ENCODE measurements around the gene OGG1.
A peak's percentile ranks its signal among the peaks of the same experiment; 100 is the strongest.
"Not testable (repeated sequence)": the region's sequence is repeated elsewhere in the genome, so short reads cannot be mapped to it uniquely, and the experiment has no call there.

Gene OGG1

GRCh38 chr3:9768141-9768775 lies 18.5 kb downstream of the OGG1 start:
- DNase-seq, result no peak

- DNase-seq, result no peak
These were observed 19.3 kb downstream of the OGG1 start for GRCh38 chr3:9769012-9769411.

DNA sequence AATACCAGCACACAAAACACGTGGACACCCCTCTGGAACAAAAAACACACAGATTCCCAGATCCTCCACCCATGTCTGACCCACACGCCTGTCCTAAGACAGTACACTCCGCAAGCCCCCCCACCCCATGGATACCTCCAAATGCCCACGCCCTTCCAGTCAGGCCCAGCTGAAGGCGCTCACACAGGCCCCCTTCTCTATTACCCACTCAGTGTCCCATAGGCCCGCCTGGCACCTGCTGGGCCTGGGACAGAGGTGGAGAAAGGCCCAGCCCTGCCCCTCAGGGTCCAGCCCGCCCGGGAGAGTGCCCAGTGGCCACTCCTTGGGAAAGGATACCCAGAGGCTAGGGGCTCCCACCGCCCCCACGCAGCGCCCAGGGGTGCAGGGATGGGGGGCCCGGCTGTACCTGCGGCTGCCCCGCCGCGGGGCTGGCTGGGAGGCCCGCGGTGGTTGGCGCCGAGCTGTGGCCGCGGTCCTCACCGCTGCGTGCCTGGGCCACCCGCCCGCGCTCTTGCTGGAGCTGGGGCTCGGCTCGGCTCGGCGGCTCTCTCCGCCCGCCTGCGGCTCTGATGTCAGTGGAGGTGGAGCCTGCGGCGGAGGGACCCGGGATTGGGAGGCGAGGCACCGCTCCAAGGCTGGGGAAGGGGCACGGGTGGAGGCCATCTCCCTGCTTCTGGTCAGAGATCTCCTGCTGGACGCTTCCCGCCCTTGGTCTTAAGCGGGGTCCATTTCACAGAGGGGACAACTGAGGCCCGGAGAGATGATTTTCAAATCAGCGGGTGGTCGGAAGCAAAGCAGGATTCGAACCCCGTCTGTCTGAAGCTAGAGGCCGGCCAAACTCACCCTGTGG lies 19.9 kb downstream of the OGG1 start, which contains the start of gene CAMK1:
TSS of gene CAMK1 (minus strand) at position 522 of the 850 bp plus-strand sequence. CDS start 2,198 bp downstream, outside the sequence.
- DNase-seq, result peak; percentile 54 to 55

DNA sequence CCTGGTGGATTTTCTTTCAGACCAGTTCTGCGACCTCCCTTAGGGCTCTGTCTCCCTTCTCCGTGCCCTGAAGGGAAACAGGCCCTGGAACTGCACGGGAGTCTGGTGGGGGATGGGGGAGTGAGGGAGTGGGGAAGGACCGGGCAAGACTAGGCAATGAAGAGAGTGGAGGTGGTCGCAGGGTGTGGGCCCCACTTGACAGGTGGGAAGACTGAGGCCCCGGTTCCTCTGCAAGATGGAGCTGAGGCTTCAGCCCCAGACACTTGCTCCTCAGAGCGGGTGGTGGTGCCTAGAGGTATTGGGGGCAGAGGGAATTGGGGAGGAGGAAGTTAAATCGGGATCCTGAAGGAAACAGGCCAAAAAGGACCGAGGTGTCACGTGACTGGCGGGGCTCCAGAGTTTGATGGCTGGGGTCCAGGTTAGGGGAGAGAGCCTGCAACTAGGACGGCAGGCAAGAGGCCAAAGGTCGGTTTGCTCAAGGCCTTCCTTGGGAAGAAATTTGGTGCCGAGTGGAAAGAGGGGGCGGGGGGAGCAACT lies 20.6 kb downstream of the OGG1 start:
- DNase-seq, result no peak

- not testable (repeated sequence) for DNase-seq
These were observed 21.3 kb downstream of the OGG1 start for GRCh38 chr3:9771007-9771406.

- no peak for DNase-seq
These were observed 27.3 kb downstream of the OGG1 start for GRCh38 chr3:9776896-9777693.

GRCh38 chr3:9777694-9778021 lies 27.9 kb downstream of the OGG1 start:
- no peak for DNase-seq

- no peak for DNase-seq
These were observed 28.7 kb downstream of the OGG1 start for GRCh38 chr3:9778143-9779074.

- DNase-seq, result no peak
These were observed 29.4 kb downstream of the OGG1 start for GRCh38 chr3:9779075-9779593.

DNA sequence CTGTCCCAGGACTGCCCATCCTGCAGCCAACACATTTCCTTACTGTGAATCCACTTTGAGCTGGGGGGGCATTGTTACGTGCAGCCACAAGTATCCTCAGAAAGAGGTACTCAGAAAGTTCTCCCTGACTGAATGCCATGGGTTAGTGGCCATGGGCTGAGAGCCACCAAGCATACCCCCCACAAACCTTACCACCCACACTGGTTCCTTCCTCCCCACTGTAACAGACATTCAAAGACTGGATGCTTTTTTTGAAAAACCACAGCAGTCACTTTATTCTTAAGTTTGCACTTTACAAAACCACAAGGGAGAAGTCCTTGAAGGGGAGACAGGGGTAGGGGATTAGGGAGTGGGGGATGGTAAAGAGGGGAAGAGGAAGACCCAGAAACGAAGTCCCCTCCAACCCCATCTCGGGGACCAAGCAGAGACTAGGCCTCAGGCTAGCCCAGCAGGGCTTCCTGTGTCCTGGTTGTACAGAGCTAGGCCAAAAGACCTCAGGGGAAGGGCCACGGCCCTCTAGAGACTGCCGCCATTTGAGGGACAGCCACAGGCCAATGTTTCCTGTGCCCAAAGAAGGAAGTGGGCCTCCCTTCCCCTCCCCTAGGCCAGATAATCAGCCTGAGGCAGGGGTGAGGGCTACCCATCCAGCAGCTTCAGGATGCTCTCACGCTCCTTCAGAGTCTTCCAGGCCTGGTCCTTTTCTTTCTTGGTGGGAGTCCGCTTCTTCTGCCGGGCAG lies 30.1 kb downstream of the OGG1 start:
- peak; percentile 37 to 44 for DNase-seq

DNA sequence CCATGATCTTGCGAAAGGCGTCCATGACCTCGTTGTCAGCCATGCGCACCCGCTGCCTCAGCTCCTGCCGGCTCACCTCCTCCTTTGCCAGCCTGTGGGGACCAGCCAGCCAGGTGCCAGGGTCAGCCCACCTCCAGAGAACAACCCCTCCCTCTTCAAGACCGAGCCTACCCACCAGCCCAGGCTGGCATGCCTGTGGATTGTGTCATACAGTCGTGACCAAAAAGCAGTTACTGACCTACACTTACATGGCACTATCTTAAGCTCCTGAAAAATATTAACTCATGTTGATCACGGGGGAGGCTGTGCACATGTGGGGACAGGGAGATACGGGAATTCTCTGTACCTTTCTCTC lies 30.7 kb downstream of the OGG1 start:
- no peak for DNase-seq

DNA sequence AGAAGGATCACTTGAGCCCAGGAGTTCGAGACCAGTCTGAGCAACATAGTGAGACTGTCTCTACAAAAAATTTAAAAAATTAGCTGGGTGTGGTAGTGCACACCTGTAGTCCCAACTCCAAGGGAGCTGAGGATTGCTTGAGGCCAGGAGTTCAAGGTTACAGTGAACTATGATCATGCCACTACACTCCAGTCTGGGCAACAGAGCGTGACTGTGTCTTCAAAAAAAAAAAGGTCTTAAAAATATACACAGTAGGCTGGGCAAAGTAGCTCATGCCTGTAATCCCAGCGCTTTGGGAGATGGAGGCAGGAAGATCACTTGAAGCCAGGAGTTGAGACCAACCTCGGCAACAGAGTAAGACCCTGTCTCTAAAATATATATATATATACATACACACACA lies 31.2 kb downstream of the OGG1 start:
- DNase-seq, result no peak

DNA sequence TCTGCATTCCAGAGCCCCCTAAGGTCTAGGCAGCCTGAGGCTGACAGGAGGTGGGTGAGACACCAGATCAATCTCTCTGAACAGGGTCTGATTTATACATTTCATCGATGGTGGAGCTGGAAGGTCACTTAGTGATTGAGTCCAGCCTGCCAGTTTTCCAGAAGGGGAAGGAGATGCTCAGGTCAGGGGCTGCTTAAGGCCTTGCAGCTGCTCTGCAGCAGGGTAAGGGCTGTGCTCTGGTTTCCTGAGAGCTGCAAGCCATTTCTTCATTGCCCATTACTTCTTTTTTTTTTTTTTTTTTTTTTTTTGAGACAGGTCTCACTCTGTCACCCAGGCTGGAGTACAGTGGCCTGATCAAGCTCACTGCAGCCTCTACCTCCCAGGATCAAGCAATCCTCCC lies 31.8 kb downstream of the OGG1 start:
- no peak for DNase-seq

- DNase-seq, result no peak
These were observed 32.3 kb downstream of the OGG1 start for GRCh38 chr3:9781978-9782603.

DNA sequence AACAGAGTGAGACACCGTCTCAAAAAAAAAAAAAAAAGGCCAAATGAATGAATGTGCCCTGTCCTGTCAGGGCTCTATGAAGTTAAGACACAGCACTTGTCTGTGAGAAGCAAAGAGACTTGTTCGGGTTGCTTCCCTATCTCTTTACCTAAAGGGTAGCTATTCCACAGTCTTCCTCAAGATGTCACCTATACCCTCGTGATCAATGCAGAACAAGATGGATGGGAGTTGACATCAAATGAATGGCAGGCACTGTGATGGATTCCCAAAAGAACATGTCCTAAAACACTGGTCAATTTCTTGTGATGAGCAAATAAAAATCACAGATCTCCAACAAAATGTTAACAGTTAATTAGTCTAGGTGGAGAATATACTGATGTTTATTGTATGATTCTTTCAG lies 33.0 kb downstream of the OGG1 start:
- peak in 1 of 2 donors; percentile 29 for DNase-seq

GRCh38 chr3:9783954-9784353 lies 34.2 kb downstream of the OGG1 start:
- DNase-seq, result no peak

DNA sequence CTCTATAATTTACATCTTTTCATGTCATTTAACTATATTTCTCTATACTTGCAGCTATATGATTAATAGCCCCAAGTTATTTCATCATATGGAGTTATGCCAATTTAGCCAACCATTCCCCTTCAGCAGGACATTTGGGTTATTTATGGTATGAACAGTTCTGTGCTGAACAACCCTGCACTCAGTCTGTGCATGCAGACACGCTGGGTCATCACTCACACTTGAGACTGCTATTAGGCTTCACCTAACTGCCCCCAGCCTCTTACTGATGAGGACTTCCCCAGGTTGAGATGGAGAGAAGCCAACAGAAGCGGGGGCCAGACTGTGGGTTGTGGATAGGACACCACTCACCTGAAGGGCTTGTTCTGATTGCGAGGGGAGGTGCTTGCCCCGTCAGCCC lies 35.2 kb downstream of the OGG1 start:
- DNase-seq, result no peak

GRCh38 chr3:9785602-9786001 lies 35.9 kb downstream of the OGG1 start:
- no peak for DNase-seq

DNA sequence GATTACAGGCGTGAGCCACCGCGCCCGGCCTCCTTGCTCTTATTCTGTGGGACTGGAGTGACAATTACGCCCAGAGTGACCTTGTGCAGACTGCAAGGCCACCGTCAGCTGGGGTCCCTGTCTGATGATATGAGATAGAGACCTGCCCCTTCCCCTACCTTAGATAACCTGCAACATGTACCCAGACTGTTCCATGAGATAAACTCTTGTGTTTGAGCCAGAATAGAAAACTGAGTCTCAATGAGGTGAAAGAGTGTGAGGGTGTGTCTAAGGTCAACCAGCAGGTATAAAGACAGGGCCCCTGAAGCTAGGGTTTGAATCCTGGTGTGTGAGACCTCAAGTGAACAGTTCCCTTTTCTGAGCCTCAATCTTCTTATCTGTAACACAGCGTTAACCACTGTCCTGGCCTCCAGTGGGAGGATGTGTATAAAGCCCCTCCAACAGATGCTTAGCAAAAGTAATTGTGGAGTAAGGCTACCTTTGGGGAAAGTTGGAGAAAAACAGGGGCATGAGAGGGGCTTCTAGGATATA lies 36.5 kb downstream of the OGG1 start:
- no peak for DNase-seq

DNA sequence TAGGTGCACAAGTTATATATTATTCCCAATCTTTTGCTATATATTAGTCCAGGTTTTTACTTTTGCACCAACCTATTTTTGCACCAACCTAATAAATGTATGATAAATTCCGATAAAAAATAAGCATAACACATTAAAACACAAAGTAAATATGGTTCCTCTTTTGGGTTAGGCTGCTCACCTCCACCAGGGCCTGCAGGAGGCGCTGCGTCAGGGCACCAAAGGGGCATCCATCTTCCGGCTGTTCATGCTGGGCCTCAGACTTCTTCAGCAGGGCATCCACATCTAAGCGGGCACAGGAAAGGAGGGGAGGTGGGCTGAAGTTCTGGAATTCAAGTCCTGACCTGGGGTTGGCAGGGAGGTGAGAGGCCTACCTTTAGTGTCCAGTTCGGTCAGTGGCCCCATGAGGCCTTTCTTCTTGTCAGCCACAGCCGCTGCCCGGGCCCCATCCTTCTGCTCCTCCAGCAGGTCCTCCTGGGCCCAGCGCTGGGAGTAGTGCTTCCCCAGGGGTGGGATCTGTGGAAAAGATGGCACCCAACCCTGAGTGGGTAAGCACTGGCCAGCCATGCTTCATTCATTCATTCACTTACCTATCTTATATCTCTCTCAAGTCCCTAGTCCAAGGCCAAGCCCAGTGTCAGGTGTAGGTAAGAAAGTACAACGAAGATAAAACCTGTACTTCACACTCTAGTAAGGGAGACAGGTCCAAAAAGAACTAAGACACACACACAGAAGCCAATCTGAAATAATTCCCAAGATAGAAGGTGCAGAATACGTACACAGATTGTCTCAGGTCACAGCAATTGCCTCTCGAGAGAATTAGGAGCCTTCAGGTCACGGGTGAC lies 37.3 kb downstream of the OGG1 start:
- no peak for DNase-seq

All from CD4-positive, alpha-beta T cell treated with Interleukin-1 beta for 1 hour (primary cell).